Lower leg skin (tissue), 4 donors: Measurements from ENCODE around the gene ST3GAL3. TPM values are rescaled to one million over a fixed set of nuclear protein-coding genes. Genes with fewer than 3 reads are reported as not detected.
A peak's percentile ranks its signal among the peaks of the same experiment; 100 is the strongest.

Source experiments
- DNase-seq, 2 donors: peaks; one replicate each; pipeline ENCODE4 v3.0.0-alpha.2; 2019; ENCODE audit warnings: low spot score in 2 of 2
- H3K4me3 ChIP-seq: fragments of 200-600 bp; sonication (generic); 2 replicates; pipeline ENCODE4 v1.5.1; 2017; ENCODE audit warnings: mild to moderate bottlenecking, low read depth; ENCODE audit not compliant: poor library complexity, severe bottlenecking
- POLR2A ChIP-seq, 2 donors: fragments of 450-650 bp; IDR thresholded peaks; one replicate each; pipeline ENCODE4 v1.6.1; 2016 to 2017; ENCODE audit warnings: antibody characterized with exemption in 2 of 2, mild to moderate bottlenecking in 1 of 2, moderate library complexity in 1 of 2
- WGBS, 2 donors: methylation state at CpG; one replicate each; pipeline ENCODE4 v1.1.5; 2018; 5-methylcytosine and 5-hydroxymethylcytosine counted together
- intact Hi-C: fragments of 100-400 bp; cut with DNase I; formaldehyde crosslinking; loops from one replicate; pipeline ENCODE4 v1.15.0; 2023; ENCODE audit warnings: low total_unique reads
- total RNA-seq, 4 donors: library from RNA; depleted of rRNA; stranded (reverse); fragments of >200 nt; gene quantifications; one replicate each; pipeline ENCODE4 v1.1.0, GENCODE V29; 2016
- TF ChIP-seq, protein P1 (sequence below), 3 donors: fragments of 450-650 bp; IDR thresholded peaks; one replicate each; pipeline ENCODE4 v1.5.1; 2016; ENCODE audit warnings: antibody characterized with exemption in 3 of 3, mild to moderate bottlenecking in 3 of 3, moderate library complexity in 2 of 3

ST3GAL3 gene
- total RNA-seq, 4 donors from 2014 or later: 6.9 to 10.5 (median 8.0) TPM

DNA sequence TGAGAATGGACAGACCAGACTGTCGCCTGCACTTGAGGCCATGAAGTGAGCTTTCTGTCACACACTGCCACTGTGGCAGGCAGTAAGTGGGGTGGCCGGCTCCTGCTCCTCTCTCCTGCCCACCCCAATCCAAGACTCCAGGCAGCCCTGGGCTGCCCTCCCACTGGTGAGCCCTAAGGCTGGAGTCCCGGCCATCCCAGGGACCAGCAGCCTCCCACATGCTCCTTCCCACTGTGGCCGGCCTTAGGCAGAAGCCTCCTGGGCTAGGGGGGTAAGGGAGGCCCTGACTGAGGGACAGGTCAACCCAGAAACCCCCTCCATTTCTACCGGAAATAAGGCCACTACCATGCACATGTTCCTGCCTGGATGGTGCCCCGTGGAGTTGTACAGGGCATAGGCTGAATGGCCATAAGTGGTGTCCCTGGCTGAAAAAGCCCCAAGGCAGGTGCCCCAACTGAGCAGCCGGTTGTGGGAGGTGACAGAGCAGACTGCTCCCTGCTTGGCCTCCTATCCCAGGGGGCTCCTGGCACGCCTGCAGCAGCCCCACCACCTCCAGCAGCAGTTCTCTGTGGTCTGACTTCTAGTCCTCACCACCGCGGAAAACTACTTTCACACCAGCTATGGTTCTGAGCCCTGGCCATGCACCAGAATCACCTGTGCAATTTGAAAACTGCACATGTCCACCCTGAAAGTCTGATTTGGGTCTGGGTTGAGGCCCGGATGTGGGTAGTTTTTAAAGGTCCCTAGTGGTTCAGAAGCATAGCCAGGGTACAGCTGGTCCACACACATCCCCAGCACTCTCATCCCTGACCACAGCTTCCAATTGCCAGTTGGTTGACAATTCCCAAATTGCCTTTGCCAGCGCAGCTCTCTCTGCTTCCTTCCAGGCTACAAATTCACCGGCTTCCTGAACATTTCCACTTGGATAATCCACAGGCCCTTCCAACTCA is 224.7 kb downstream of the ST3GAL3 start:
- intact Hi-C loops: loop anchor here (5.0 to 10.0 kb wide), 3 partner anchors 113 to 407 kb away; no protein-coding TSS in a partner anchor
- WGBS, 2 donors: 83 to 89% methylated on average over 10 to 11 of the region's 13 CpGs
- H3K4me3 ChIP-seq: no peak overlapping the region
- no peak for DNase-seq
- TF ChIP-seq, protein P1, sequence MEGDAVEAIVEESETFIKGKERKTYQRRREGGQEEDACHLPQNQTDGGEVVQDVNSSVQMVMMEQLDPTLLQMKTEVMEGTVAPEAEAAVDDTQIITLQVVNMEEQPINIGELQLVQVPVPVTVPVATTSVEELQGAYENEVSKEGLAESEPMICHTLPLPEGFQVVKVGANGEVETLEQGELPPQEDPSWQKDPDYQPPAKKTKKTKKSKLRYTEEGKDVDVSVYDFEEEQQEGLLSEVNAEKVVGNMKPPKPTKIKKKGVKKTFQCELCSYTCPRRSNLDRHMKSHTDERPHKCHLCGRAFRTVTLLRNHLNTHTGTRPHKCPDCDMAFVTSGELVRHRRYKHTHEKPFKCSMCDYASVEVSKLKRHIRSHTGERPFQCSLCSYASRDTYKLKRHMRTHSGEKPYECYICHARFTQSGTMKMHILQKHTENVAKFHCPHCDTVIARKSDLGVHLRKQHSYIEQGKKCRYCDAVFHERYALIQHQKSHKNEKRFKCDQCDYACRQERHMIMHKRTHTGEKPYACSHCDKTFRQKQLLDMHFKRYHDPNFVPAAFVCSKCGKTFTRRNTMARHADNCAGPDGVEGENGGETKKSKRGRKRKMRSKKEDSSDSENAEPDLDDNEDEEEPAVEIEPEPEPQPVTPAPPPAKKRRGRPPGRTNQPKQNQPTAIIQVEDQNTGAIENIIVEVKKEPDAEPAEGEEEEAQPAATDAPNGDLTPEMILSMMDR (IDR thresholded peaks at IDR 0.05): no peak
- no peak for TF ChIP-seq POLR2A (IDR thresholded peaks at IDR 0.05)

DNA sequence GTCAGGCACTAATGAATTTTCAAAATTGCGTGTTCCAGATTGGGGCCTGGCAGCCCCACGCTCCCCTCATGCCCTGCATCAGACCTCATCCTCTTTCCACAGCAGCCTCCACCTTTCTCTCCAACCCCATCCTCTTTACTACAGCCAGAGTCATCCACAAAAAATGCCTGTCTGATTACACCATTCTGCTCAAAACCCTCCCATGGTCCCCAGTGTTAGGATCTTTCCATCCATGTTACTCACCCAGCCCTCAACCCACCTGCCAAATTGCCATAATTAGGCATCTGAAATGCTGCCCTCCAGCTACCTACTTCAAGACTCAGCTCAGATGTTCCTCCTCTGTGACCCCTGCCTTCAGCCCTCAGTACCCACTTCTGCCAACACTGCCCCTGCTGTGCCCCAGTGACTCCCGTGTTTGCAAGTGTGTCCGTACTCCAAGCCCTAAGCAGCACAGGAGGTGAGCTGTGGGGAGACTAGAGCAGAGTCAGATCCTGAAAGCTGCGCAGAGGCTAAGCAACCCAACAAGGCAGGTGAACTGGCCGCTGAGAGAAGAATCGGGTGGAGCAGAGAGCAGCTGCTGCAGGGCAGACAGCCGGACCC is 225.6 kb downstream of the ST3GAL3 start:
- 25 to 31% methylated on average over 8 of the region's 8 CpGs for WGBS, 2 donors

DNA sequence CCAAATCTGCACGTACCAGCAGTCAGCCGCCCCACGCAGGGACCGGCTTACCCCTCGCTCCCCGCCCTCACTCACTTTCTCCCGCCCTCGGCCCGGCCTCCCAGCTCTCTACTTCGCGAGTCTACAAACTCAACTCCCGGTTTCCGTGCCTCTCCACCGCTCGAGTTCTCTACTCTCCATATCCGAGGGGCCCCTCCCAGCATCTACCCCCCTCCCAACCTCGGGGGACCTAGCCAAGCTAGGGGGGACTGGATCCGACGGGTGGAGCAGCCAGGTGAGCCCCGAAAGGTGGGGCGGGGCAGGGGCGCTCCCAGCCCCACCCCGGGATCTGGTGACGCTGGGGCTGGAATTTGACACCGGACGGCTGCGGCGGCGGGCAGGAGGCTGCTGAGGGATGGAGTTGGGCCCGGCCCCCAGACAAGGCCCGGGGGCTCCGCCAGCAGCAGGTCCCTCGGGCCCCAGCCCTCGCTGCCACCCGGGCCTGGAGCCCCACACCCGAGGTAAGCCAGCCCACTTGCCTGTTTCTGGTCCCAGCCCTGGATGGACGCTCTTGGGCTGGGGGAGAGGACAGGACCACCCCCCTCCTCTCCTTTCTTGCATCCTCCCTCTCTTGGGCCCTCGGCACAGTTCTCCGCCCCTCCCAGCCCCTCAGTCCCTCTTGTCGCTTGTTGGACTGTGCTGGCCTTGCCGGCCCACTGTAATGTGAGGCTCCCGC is 226.2 kb downstream of the ST3GAL3 start, which contains the start of gene ARTN:
Gene ARTN, plus strand, starts transcription at position 416 of the 715 bp plus-strand sequence. CDS start 1,856 bp downstream, outside the sequence.
- 4% methylated on average over 22 to 34 of the region's 42 CpGs for WGBS, 2 donors
- intact Hi-C loops: loop anchor here (5.0 to 10.0 kb wide), 3 partner anchors 111 to 409 kb away; no protein-coding TSS in a partner anchor
- no peak for DNase-seq
- TF ChIP-seq POLR2A (IDR thresholded peaks at IDR 0.05): no peak
- TF ChIP-seq, protein P1 (IDR thresholded peaks at IDR 0.05): no peak
- H3K4me3 ChIP-seq: no peak within 1 kb of the TSS

More for the DNA sequence above, 225.6 kb downstream of the ST3GAL3 start:
- TF ChIP-seq POLR2A (IDR thresholded peaks at IDR 0.05): no peak
- TF ChIP-seq, protein P1 (IDR thresholded peaks at IDR 0.05): no peak
- DNase-seq: no peak
- no peak overlapping the region for H3K4me3 ChIP-seq
- intact Hi-C loops: loop anchor here (5.0 to 10.0 kb wide), 3 partner anchors 112 to 408 kb away; no protein-coding TSS in a partner anchor

DNA sequence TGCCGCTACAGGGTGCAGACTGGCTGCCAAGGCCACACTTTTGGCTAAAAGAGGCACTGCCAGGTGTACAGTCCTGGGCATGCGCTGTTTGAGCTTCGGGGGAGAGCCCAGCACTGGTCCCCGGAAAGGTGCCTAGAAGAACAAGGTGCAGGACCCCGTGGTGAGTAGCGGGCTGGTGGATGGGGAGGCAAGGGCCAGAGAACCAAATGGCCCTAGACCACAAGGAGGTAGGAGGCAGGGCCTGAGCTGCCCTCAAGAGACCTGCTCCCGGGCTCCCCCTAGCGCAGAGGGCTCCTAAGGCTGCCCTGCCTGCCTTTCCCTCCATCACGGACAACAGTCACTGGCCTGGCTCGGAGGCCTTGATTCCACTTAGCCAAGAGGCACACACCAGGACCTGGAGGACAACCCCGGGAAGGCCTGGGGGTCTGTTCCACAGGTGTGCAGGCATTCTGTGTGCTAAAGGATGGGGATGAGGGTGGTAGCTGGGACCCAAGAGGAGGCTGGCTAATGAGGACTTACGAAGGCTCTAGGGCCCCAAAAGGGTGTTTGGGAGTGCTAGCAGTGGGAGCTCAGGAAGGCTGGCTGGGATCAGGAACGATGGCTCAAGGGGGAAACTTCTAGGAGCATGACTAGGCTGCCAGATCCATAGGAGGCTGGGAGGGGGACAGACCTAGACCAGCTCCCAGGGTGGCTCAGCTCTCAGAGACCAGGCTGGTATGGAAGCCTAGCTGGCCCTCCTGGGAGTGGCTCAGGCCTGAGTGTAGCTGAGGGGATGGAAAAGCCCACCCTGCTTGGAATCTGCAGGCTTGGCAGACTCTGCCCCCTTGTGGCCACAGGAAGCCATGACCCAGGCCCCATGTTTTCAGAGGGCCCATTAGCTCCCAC is 227.0 kb downstream of the ST3GAL3 start:
- no peak for TF ChIP-seq POLR2A (IDR thresholded peaks at IDR 0.05)
- TF ChIP-seq, protein P1 (IDR thresholded peaks at IDR 0.05): peak in 1 of 3 donors; percentile 72
- intact Hi-C loops: loop anchor here (5.0 to 10.0 kb wide), 3 partner anchors 110 to 410 kb away; no protein-coding TSS in a partner anchor
- WGBS, 2 donors: 20 to 25% methylated on average over 13 of the region's 13 CpGs
- H3K4me3 ChIP-seq: no peak overlapping the region
- no peak for DNase-seq
